ENCODE measurements around the gene ECE2.

GRCh38 chr3:184325715-184326369, 50.0 kb downstream of the ECE2 start:
- TF ChIP-seq CTCF (IDR thresholded peaks at IDR 0.05) (no peak), POLR2A (IDR thresholded peaks at IDR 0.05) (no peak)

All from thyroid gland (tissue), 4 donors.